HepG2 (cell line): ENCODE results near the gene RABIF. TPM values are rescaled to one million over a fixed set of nuclear protein-coding genes. Genes with fewer than 3 reads are reported as not detected.

Source experiments
- CEBPZ ChIP-seq: IDR thresholded peaks from 2 replicates; pipeline ENCODE4 v1.6.1; 2012; ENCODE audit warnings: low read length, improper control_type of control experiment
- GABPB1 ChIP-seq: IDR thresholded peaks from 2 replicates; pipeline ENCODE4 v1.6.1; 2016; ENCODE audit warnings: mild to moderate bottlenecking, missing genetic modification reagents, moderate library complexity, missing compliant biosample characterization
- GTF3A ChIP-seq: sonication (generic); formaldehyde crosslinking; conservative IDR thresholded peaks from 2 replicates; pipeline ENCODE4 v1.4.0; 2020; ENCODE audit warnings: mild to moderate bottlenecking, missing genetic modification reagents
- HHEX ChIP-seq: IDR thresholded peaks from 2 replicates; pipeline ENCODE4 v1.6.1; 2016; ENCODE audit warnings: control low read depth
- KAT8 ChIP-seq: IDR thresholded peaks from 2 replicates; pipeline ENCODE4 v1.6.1; 2016; ENCODE audit warnings: missing genetic modification reagents, missing compliant biosample characterization
- NR1H2 ChIP-seq: sonication (generic); formaldehyde crosslinking; IDR thresholded peaks from 2 replicates; pipeline ENCODE4 v1.8.1; 2022; ENCODE audit warnings: low read depth, missing genetic modification reagents, borderline replicate concordance
- PHB2 ChIP-seq: fragments of 450-650 bp; IDR thresholded peaks from 2 replicates; pipeline ENCODE4 v1.6.1; 2018; ENCODE audit not compliant: partially characterized antibody
- SMYD3 ChIP-seq: sonication (generic); formaldehyde crosslinking; IDR thresholded peaks from 2 replicates; pipeline ENCODE4 v1.8.1; 2023; ENCODE audit warnings: mild to moderate bottlenecking, missing genetic modification reagents
- TFDP2 ChIP-seq: sonication (generic); formaldehyde crosslinking; IDR thresholded peaks from 2 replicates; pipeline ENCODE4 v1.4.0; 2020; ENCODE audit warnings: missing genetic modification reagents
- U2AF1 ChIP-seq: fragments of 200-400 bp; formaldehyde crosslinking; optimal IDR thresholded peaks from 2 replicates; pipeline ENCODE3; 2017; ENCODE audit warnings: mild to moderate bottlenecking, low read depth, low read length
- ZBTB10 ChIP-seq: sonication (generic); formaldehyde crosslinking; IDR thresholded peaks from 2 replicates; pipeline ENCODE4 v1.4.0; 2020; ENCODE audit warnings: missing genetic modification reagents, borderline replicate concordance
- ZBTB38 ChIP-seq: sonication (generic); formaldehyde crosslinking; IDR thresholded peaks from 2 replicates; pipeline ENCODE4 v1.5.1; 2020; ENCODE audit warnings: mild to moderate bottlenecking, missing genetic modification reagents
- ZNF207 ChIP-seq: fragments of 450-650 bp; IDR thresholded peaks from 2 replicates; pipeline ENCODE4 v1.6.1; 2016; ENCODE audit warnings: antibody characterized with exemption, borderline replicate concordance
- ZNF275 ChIP-seq: sonication (generic); formaldehyde crosslinking; IDR thresholded peaks from 2 replicates; pipeline ENCODE4 v1.8.0; 2022; ENCODE audit warnings: missing genetic modification reagents, mild to moderate bottlenecking, inconsistent platforms, borderline replicate concordance
- ZNF329 ChIP-seq: sonication (generic); formaldehyde crosslinking; IDR thresholded peaks from 2 replicates; pipeline ENCODE4 v1.9.0; 2021; ENCODE audit warnings: low read depth, mild to moderate bottlenecking, missing genetic modification reagents
- ZNF354B ChIP-seq: sonication (generic); formaldehyde crosslinking; IDR thresholded peaks from 2 replicates; pipeline ENCODE4 v1.8.0; 2022; ENCODE audit warnings: mild to moderate bottlenecking, missing genetic modification reagents
- ZNF382 ChIP-seq: sonication (generic); formaldehyde crosslinking; IDR thresholded peaks from 2 replicates; pipeline ENCODE4 v1.5.0; 2020; ENCODE audit warnings: missing genetic modification reagents, mild to moderate bottlenecking, borderline replicate concordance
- ZNF383 ChIP-seq: sonication (generic); formaldehyde crosslinking; IDR thresholded peaks from 2 replicates; pipeline ENCODE4 v1.4.0; 2020; ENCODE audit warnings: missing genetic modification reagents, mild to moderate bottlenecking, borderline replicate concordance
- ZNF451 ChIP-seq: sonication (generic); formaldehyde crosslinking; IDR thresholded peaks from 2 replicates; pipeline ENCODE4 v1.5.0; 2020; ENCODE audit warnings: mild to moderate bottlenecking, missing genetic modification reagents
- ZNF691 ChIP-seq: sonication (generic); formaldehyde crosslinking; IDR thresholded peaks from 2 replicates; pipeline ENCODE4 v1.4.0; 2020; ENCODE audit warnings: missing genetic modification reagents, low read depth, mild to moderate bottlenecking, borderline replicate concordance
- polyA plus RNA-seq, 8 experiments: library from polyadenylated mRNA; depleted of rRNA in 3 of 8; stranded (reverse) in 7 of 8; unstranded in 1 of 8; fragments of >200 nt; fragmentation: Illumina TruSeq in 4 of 8; extraction: Trizol in 4 of 8; gene quantifications; 2 replicates each; pipeline versions ENCODE4 v1.2.1 to v1.2.3, GENCODE V29; 2011 to 2016; ENCODE audit warnings: low read depth in 4 of 8, missing spikeins in 1 of 8, mixed read lengths in 1 of 8; ENCODE audit not compliant: insufficient read depth in 1 of 8
- total RNA-seq, 5 experiments: library from RNA; depleted of rRNA; stranded (reverse); fragments of >200 nt; fragmentation: Illumina TruSeq; extraction: Trizol; gene quantifications; 2 replicates each; pipeline ENCODE4 v1.2.3, GENCODE V29; 2016; ENCODE audit warnings: low read depth in 1 of 5

The RABIF gene
- total and polyA plus RNA-seq, 2 of the 13 experiments (the other 11 are each of a cell fraction or from before 2014, with no cell fraction given) = 7.6 to 8.3 TPM

GRCh38 chr1:202888531-202889360, at the start of gene RABIF (continued):
- TF ChIP-seq ZNF383 = no peak
- TF ChIP-seq GABPB1 (CRISPR knock-in tag) = peak; percentile 90
- no peak for TF ChIP-seq NR1H2 (CRISPR knock-in tag)
- TF ChIP-seq ZNF382 (CRISPR knock-in tag) = no peak
- 0 out of 2 replicates have a peak, but pooled peaks have one; percentile 22 for TF ChIP-seq GTF3A (CRISPR knock-in tag)
- peak; percentile 85 for TF ChIP-seq ZBTB10 (CRISPR knock-in tag)
- TF ChIP-seq ZBTB38 (CRISPR knock-in tag) = peak; percentile 69
- no peak for TF ChIP-seq ZNF691 (CRISPR knock-in tag)
- TF ChIP-seq ZNF354B (CRISPR knock-in tag) = no peak
- TF ChIP-seq ZNF451 (CRISPR knock-in tag) = peak; percentile 21; the same call in 1 of the 2 replicates
- peak; percentile 60 for TF ChIP-seq TFDP2 (CRISPR knock-in tag)
- peak; percentile 25 for TF ChIP-seq U2AF1
- no peak for TF ChIP-seq ZNF207
- no peak for TF ChIP-seq CEBPZ
- TF ChIP-seq ZNF329 (CRISPR knock-in tag) = 0 out of 2 replicates have a peak, but pooled peaks have one; percentile 33
- TF ChIP-seq PHB2 = no peak
- no peak; the same call in none of the 2 replicates for TF ChIP-seq KAT8 (CRISPR knock-in tag)
- no peak for TF ChIP-seq HHEX (CRISPR knock-in tag)
- no peak; the same call in 1 of the 2 replicates for TF ChIP-seq ZNF275 (CRISPR knock-in tag)
- TF ChIP-seq SMYD3 = 0 out of 2 replicates have a peak, but pooled peaks have one; percentile 78
